Ovary (tissue), 9 donors: ENCODE data around the gene RMDN2. TPM values are rescaled to one million over a fixed set of nuclear protein-coding genes. Genes with fewer than 3 reads are reported as not detected.
A peak's percentile ranks its signal among the peaks of the same experiment; 100 is the strongest.

Experiments
- DNase-seq, 5 donors: peaks; one replicate each; pipeline ENCODE4 v3.0.0-alpha.2; 2019 to 2020
- H3K27ac ChIP-seq, 2 donors: fragments of 200-600 bp; one replicate each; pipeline versions ENCODE4 v1.5.1 to v1.8.0; 2019 to 2022
- H3K27me3 ChIP-seq: fragments of 200-600 bp; one replicate; pipeline ENCODE4 v1.8.0; 2022
- H3K36me3 ChIP-seq: fragments of 200-600 bp; sonication (generic); one replicate; pipeline ENCODE4 v1.5.1; 2019
- H3K4me1 ChIP-seq: one replicate; pipeline ENCODE4 v1.8.1; 2013; ENCODE audit warnings: mild to moderate bottlenecking, moderate library complexity; ENCODE audit not compliant: insufficient read depth
- H3K4me3 ChIP-seq: fragments of 200-600 bp; sonication (generic); one replicate; pipeline ENCODE4 v1.5.1; 2017
- H3K9me3 ChIP-seq, 2 donors: fragments of 200-600 bp in 1 of 2; sonication (generic) in 1 of 2; one replicate each; pipeline versions ENCODE4 v1.5.1 to v1.8.1; 2013 to 2019; ENCODE audit warnings: mild to moderate bottlenecking in 1 of 2, moderate library complexity in 1 of 2
- EP300 ChIP-seq: sonication (generic); formaldehyde crosslinking; IDR thresholded peaks from one replicate; pipeline ENCODE4 v1.6.1; 2017; ENCODE audit warnings: antibody characterized with exemption
- POLR2A ChIP-seq: fragments of 450-650 bp; IDR thresholded peaks from one replicate; pipeline ENCODE4 v1.6.1; 2017; ENCODE audit warnings: antibody characterized with exemption, mild to moderate bottlenecking, moderate library complexity
- WGBS, 3 donors: extraction: QIAGEN DNeasy Blood & Tissue Kit in 1 of 3; methylation state at CpG; one replicate each; pipeline versions ENCODE4 v1.1.5 to v1.1.7; 2013 to 2017; 5-methylcytosine and 5-hydroxymethylcytosine counted together
- intact Hi-C, 4 donors: fragments of 100-400 bp; cut with DNase I; formaldehyde crosslinking; loops; one replicate each; pipeline versions ENCODE4 v1.11.0 to v1.15.1; 2022 to 2023
- polyA plus RNA-seq, 2 donors: library from polyadenylated mRNA; stranded (reverse); fragments of 200-250 nt in 1 of 2; fragments of 350-450 nt in 1 of 2; fragmentation: Illumina TruSeq in 1 of 2; extraction: RNeasy Lipid Tissue Mini Kit (QIAGEN cat#74804) in 1 of 2; gene quantifications; one replicate each; pipeline ENCODE4 v1.2.3, GENCODE V29; 2013 to 2014
- total RNA-seq, 7 donors: library from RNA; depleted of rRNA in 2 of 7; stranded (reverse); fragments of >200 nt in 2 of 7; fragmentation: NEBNext Ultra II Directional in 3 of 7; extraction: Animal tissue kit (Norgen Biotek cat#: 25700) in 3 of 7; gene quantifications; one replicate each; pipeline versions ENCODE4 v1.1.0 to v1.2.4, GENCODE V29; 2016 to 2023
- TF ChIP-seq, protein P1 (sequence below), 3 donors: fragments of 450-650 bp in 2 of 3; fragments of 200-600 bp in 1 of 3; IDR thresholded peaks; one replicate each; pipeline versions ENCODE4 v1.5.1 to v1.8.0; 2016 to 2022; ENCODE audit warnings: antibody characterized with exemption in 3 of 3, mild to moderate bottlenecking in 1 of 3
- donor health status: DM: no; HTN: no; CAD: no; lungs with moderate emphysema.
- donor health status: DM: no; HTN: no; CAD: no.
- donor health status: Bipolar disorder and iron deficiency.
- donor health status: DM: yes; HTN: yes; CAD: no.
- donor health status: DM: no; HTN: no; CAD: no.
- donor health status: DM: yes; HTN: yes; CAD: no.

The RMDN2 gene
- total and polyA plus RNA-seq, 9 donors: 4.7 to 60.9 (median 6.4) TPM

DNA sequence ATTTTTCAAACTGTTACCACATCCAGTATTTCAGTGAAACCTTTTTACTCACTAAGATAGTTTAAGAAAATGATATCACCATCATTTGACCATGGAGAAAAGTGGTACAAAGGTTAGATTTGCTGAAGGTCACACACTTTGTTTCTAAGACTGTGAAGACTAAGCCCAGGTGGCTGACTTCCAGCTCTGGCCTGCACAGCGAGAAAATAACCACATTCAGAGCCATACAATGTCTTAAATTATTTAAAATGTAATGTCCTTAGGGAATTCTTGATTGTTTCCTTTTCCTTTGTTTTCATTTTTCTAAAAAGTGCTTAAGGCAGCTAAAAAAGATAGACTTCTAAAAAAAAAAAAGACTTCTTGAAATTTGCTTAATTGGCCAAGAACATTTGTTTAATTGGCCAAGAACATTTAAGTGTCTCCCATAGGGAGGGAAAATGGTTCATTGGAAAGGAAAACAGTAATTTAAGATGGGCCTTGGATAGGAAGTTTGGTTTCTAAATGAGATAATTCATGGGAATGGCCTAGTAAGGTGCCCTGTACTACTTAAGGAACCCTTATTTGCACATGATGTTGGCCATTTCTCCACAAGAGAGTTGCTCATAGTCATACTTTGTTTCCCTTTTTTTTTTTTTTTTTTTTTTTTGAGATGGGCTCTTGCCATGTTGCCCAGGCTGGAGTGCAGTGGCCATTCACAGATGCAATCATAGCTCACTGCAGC, 105.7 kb downstream of the RMDN2 start:
- Histone ChIP-seq H3K27me3 (no peaks in the 10 kb centered on the region), H3K36me3 (no peaks in the 10 kb centered on the region), H3K4me1 (peaks cover 5% of the 10 kb centered on the region), H3K27ac (no peak overlapping the region), H3K4me3 (no peak overlapping the region), H3K9me3 (no peaks in the 10 kb centered on the region)
- intact Hi-C loops: no loop called here
- WGBS, 3 donors: 7 to 22% (median 9%) methylated on average over 1 of the region's 1 CpG
- DNase-seq: peak; percentile 41 to 79 (median 56)
- TF ChIP-seq, protein P1, sequence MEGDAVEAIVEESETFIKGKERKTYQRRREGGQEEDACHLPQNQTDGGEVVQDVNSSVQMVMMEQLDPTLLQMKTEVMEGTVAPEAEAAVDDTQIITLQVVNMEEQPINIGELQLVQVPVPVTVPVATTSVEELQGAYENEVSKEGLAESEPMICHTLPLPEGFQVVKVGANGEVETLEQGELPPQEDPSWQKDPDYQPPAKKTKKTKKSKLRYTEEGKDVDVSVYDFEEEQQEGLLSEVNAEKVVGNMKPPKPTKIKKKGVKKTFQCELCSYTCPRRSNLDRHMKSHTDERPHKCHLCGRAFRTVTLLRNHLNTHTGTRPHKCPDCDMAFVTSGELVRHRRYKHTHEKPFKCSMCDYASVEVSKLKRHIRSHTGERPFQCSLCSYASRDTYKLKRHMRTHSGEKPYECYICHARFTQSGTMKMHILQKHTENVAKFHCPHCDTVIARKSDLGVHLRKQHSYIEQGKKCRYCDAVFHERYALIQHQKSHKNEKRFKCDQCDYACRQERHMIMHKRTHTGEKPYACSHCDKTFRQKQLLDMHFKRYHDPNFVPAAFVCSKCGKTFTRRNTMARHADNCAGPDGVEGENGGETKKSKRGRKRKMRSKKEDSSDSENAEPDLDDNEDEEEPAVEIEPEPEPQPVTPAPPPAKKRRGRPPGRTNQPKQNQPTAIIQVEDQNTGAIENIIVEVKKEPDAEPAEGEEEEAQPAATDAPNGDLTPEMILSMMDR (IDR thresholded peaks at IDR 0.05): no peak
- TF ChIP-seq EP300: no peak
- no peak for TF ChIP-seq POLR2A

DNA sequence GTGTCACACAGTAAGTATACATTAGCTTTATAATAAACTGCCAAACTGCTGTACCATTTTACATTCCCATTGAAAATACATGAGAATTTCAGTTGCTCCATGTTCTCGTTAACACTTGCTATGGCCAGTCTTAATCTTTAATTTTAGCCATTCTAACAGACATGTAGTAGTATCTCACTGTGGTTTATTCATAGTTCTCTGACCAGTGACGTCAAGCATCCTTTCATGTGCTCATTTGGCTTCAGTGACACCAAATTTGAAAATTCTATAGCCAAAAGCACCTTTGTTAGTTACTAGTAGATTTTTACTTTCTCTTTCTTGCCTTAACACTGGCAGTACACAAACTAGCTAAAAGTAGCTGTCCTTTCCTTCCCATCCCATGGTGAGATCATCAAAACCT, 107.9 kb downstream of the RMDN2 start:
- H3K4me3 ChIP-seq: no peak overlapping the region
- TF ChIP-seq POLR2A: no peak
- TF ChIP-seq, protein P1 (IDR thresholded peaks at IDR 0.05): no peak
- no peak for TF ChIP-seq EP300
- intact Hi-C loops: no loop called here
- peaks cover 5% of the 10 kb centered on the region for H3K4me1 ChIP-seq
- no peak for DNase-seq
- no peaks in the 10 kb centered on the region for H3K9me3 ChIP-seq
- no peaks in the 10 kb centered on the region for H3K27me3 ChIP-seq
- no peak overlapping the region for H3K27ac ChIP-seq
- WGBS, 3 donors: 85 to 95% (median 93%) methylated on average over 2 of the region's 2 CpGs
- H3K36me3 ChIP-seq: no peaks in the 10 kb centered on the region

DNA sequence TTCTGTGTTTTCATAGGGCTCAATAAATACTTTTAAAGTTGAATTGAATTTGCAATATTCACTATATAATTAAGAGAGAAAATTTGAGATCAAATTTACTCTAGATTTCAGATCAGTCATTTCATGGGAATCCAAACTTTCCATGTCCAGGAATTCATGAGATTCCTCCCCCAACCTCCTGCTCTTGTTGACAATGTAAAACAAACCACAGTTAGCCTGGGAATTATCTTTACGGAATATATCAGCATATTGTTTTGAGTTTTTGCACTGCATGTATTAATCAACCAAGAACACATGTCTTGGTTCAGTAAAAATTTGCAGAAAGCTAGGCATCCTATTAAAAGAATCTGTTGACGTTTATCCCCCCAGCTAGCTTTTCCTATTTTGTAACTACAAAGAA, 108.6 kb downstream of the RMDN2 start:
- Histone ChIP-seq H3K27me3 (no peaks in the 10 kb centered on the region), H3K36me3 (no peaks in the 10 kb centered on the region), H3K9me3 (no peaks in the 10 kb centered on the region), H3K4me1 (peaks cover 6% of the 10 kb centered on the region), H3K27ac (no peak overlapping the region), H3K4me3 (no peak overlapping the region)
- WGBS, 3 donors: 3 to 14% (median 7%) methylated on average over 2 of the region's 2 CpGs
- TF ChIP-seq, protein P1 (IDR thresholded peaks at IDR 0.05): no peak
- TF ChIP-seq EP300 (no peak), POLR2A (no peak)
- DNase-seq: no peak
- intact Hi-C loops: no loop called here

DNA sequence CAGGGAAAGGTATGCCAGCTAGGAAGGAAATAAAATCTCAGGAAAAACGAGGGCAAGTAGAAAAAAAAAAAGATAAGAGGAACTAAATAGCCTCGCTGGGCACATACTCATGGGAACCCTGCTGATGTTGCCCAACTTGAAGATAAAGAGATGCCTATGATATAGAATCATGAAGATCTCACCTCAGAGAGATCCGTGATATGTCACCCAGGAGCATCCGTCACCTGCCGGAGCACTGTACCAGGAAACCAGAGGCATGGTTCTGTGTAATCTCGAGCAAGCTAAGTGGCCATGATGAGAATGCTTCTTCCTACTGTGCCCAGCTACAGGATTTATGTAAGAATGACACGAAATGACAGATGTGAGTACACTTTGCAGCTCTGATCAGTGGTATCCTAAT, 110.9 kb downstream of the RMDN2 start:
- Histone ChIP-seq H3K4me3 (no peak overlapping the region), H3K9me3 (no peaks in the 10 kb centered on the region), H3K27me3 (no peaks in the 10 kb centered on the region), H3K4me1 (peaks cover 6% of the 10 kb centered on the region), H3K36me3 (no peaks in the 10 kb centered on the region), H3K27ac (no peak overlapping the region)
- intact Hi-C loops: no loop called here
- TF ChIP-seq, protein P1 (IDR thresholded peaks at IDR 0.05): no peak
- TF ChIP-seq POLR2A: no peak
- TF ChIP-seq EP300: no peak
- 94 to 95% (median 95%) methylated on average over 7 of the region's 7 CpGs for WGBS, 3 donors
- DNase-seq: no peak
